HG03045 (cell line): ENCODE data around the gene NKPD1.

Experiments used
- ATAC-seq: cut with Tn5 transposase; IDR thresholded peaks from one replicate; pipeline ENCODE4 v1.9.1; 2021; ENCODE audit warnings: mild to moderate bottlenecking, moderate library complexity; ENCODE audit not compliant: unreplicated experiment

The NKPD1 gene

DNA sequence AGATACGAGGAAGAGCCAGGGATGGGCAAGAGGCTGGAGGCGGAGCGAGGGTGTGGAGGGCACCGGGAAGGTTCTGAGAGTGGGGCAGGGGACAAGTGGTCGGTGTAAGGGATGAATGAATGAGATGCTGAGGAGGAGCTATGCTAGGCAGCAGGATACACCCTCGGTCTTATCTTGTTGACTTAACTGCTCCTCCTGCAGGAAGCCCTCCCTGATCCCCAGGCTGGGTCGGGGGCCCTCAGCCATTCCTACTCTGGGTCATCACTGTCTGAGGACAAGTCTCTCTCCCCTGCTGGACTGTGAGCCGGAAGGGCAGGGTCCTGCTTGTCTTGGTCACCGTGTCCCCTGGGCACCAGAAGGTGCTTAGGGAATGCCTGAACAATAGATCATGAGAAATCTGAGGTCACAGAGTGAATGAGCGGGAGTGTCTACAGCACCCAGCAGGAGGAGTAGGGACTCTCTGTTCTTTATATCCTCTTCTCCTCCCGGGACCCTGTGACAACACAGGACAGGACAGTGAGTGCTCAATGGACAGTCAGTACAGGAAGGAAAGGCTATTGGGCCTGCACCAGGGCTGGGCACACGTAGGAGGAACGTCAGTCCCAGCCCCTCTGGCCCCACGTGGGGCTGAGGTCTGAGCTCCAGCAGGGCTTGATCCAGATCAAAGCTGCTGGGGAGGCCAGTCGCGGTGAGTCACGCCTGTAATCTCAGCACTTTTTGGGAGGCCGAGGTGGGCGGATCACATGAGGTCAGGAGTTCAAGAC, 6.5 kb downstream of the NKPD1 start:
- no peak for ATAC-seq

DNA sequence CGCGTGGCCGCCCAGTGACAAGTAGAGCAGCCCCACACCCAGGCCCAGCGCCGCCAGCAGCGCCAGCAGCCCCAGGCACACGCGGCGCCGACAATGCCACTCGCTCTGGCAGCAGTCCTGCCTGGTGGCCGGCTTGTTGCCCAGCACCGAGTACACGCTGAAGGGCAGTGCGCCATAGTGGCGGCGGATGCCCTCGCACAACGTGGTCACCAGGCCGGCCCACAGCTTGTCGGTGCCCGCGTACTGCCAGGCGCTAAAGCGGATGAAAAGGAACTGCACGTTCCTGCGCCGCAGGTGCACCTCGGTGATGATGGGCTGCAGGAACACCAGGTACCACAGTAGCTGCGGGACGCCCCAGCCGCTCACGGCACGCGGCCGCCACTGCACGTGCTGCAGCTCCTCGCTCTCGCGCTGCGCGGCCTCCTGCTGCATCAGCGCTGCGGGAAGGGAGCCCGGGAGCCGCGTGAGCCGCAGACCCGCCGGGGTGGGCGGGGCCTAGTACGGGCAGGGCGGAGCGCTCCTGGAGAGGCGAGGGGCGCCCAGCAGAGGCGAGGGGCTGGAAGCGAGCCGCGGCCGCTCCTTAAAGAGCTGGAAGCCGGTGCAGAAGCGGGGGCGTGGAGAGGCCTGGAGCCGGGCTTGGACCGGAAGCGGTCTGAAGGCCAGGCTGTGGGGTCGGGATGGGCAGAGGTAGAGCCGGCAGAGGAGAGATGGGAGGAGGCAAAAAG, 7.3 kb downstream of the NKPD1 start:
- no peak for ATAC-seq

DNA sequence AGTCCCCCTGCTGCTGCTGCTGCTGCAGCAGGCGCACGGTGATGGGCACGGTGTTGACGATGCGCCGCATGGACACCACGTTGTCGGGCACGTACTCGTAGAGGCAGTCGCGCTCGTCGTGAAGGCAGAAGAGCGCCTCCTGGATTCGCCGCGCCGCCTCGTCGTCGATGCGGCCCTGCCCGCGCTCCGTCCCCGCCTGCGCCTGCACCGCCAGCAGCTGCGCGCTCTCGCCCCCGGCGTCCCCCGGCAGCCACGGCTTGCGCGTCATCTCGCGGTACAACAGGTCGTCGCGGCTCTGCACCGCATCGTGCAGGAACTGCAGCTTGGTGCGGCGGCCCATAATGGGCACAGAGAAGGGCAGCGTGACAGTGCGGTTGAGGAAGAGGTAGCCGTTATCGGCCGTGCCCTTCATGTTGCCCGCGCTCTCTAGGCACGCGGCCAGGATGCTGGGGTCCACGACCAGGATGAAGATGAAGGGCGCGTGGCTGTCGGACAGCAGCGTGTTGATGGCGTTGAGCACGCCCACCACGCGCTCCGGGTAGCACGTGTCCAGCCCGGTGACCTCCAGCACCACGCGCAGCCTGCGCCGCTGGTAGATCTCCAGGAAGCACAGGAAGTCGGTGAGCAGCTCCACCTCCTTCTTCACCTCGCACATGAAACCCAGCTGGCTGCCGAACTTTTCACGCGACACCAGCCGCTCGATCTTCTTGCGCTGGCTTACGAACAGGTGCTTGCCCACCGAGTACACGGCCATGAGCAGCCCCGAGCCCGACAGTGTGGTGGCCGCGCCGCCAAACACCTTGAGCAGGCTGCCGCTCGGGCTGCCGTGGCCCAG, 8.1 kb downstream of the NKPD1 start:
- ATAC-seq, result no peak

DNA sequence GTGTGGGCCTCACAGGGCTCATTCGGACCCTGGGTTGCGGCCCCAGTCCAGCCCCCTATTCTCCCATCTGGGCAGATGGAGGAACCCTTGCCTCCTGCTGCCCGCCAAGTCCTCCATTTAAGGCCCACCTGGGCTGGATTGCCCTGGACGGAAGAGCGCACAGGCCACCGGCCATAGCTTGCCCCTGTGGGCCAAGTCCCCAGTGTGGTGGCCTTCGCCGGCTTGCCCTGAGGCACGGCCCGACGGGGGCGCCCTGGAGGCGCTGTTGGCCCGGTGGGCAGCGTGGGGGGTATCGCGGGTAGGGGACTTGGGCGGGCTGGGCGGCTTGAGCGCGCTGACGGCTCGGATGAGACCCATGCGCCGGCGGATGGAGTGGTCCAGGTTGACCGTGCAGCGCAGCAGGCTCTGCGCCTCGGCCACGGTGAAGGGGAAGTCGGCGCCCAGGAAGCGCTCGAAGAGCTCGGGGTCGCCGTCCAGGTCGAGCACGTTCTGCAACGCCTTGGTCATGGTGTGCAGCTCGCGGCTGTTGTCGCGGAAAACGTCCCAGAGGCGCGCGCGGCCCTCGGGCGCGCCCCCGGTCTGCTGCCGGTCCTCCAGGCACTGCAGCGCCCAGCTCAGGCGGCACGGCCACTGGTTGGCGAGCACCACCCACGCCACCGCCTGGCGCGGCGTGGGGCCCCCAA, 8.8 kb downstream of the NKPD1 start:
- ATAC-seq, result no peak

DNA sequence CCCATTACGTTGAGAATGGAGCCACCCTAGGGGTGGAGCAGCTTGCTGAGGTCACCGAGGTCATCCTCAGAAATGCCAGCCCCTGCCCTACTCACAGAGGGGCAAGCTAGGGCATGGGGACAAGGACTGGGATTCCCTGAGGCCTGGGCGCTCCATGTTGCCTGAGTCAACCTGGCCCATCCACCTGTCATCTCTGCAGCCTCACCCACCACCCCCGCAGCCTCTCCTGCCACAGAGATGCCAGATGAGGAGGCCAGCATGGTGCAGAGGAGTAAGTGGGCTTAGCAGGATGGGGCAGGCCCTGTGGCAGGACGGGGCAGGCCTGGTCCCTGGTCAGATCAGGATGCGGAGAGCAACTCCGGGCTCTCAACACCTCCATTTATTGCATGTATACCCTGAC, 9.5 kb downstream of the NKPD1 start:
- ATAC-seq, result no peak

DNA sequence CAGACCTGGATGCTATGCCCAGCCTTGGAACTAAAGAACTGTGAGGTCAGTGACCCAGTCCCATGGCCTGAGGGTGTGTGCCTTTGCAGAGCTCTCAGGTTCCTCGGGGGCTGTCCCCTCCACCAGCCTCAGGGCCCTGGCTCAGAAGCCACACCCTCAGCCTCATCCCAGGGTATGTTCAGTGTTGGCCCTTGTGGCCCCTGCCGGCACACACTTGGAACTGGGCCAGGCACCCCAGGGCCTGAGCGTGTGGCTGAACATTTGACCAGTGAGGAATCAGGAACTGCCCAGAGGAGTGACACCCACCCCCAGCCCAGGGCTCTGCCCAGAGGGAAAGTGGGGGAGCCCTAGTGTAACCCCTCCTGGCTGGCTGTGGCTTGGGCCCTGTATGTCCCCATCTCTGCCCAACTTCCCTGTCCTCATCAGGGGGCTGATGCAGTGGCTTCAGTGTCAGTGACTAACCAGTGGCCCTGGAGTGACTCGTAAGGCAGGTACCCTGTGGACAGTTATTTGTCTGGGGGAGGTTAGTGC, 10.0 kb downstream of the NKPD1 start:
- ATAC-seq, result no peak

DNA sequence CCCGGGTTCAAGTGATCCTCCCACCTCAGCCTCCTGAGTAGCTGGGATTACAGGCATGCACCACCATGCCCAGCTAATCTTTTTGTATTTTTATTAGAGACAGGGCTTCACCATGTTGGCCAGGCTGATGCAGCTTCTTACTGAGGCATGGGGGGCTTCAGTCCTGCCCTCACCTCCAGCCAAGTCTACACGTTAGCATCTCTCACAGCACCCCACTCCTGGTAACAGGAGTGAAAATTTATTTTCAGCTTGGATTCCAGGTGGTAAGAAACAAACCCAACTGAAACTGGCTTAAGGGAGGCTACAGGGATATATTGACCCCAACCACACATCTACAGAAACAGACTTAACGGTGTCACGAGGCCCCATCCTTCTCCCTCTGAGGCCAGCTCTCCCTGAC, 10.6 kb downstream of the NKPD1 start:
- ATAC-seq, result no peak

DNA sequence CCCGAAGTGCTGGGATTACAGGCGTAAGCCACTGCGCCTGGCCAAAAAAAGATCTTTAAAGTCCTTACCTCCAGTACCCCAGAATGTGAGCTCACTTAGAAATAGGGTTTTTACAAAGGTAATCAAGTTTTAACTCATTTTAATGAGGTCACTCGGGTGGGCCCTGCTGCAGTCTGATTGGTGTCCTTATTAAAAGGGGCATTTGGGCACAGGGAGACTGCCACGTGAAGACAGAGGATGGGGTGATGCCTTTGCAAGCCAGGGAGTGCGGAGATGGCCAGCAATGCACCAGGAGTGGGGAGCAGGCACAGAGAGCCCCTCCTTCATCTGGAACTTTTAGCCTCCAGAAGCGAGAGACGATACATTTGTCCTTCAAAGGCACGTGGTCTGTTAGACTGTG, 11.7 kb downstream of the NKPD1 start:
- no peak for ATAC-seq

DNA sequence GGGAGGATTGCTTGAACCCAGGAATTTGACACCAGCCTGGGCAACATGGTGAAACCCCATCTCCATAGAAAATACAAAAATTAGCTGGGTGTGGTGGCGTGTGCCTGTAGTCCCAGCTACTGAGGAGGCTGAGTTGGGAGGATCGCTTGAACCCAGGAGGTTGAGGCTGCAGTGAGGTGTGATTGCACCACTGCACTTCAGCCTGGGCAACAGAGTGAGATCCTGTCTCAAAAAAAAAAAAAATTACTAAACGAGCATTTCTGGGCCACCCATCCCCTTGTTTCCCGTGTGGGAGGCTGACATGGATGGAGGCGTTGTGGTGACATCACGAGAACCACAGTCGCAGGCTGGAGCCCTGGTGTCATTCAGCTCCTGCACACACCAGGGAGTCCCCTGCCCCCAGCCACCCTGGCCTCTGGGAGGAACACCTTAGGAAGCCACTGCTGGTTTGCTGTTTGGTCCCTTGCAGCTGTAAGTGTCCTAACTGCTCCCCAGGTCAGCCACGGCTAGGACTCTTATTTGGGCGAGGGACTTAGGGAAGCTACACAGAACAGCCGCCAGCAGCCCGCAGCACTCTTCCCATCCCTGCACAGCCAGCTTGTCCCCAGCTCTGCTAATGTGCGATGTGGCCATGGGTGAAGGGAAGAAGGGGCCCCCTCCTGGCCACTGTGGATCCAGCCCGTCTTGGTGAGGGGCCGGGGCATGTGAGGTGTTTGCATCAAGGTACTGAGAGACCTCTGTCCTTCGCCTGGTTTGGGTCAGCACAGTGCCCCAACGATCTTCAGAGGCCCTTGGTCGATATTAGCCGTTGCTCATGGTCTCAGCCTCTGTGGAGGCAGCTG, 12.7 kb downstream of the NKPD1 start:
- ATAC-seq, result no peak

DNA sequence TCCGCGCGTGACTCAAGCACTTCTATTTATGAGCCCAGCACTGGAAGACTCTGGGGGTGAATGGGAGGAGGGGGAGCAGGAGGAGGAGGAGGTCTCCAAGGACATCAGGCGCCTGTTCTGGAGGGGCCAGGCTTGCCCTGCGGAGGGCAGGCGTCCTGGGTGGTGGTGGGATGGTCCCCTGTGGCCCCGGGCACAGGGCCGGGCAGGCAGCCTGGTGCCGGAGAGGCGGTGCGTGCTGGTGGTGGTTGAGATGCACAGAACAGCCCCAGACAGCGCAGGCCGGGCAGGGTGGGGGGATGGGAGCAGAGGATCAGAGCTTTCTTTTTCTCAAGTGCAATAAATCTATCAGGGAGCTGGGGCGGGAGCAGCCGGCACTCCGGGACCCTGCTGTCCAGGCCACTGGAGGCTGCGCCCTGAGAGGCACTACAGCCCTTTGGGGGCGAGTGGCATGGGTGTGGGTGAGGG, 14.0 kb downstream of the NKPD1 start:
- no peak for ATAC-seq

DNA sequence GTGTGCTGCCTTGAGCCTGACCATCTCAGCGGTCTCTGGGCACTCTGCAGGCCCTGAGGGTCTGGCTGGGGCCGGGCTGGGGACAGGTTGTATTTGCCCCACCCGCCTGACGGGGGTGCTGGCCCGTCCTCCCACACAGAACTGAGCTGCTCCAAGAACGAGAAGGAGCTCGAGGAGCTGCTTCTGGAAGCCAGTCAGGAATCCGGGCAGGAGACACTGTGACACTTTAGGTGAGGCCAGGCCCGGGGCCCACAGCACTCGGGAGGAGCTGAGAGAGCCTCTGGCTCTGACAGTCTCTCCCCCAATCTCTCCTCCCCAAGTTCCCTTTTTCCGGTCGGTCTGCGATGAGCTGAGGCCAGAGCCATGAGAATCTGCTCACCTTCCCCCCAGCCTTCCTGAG, 14.5 kb downstream of the NKPD1 start:
- no peak for ATAC-seq

DNA sequence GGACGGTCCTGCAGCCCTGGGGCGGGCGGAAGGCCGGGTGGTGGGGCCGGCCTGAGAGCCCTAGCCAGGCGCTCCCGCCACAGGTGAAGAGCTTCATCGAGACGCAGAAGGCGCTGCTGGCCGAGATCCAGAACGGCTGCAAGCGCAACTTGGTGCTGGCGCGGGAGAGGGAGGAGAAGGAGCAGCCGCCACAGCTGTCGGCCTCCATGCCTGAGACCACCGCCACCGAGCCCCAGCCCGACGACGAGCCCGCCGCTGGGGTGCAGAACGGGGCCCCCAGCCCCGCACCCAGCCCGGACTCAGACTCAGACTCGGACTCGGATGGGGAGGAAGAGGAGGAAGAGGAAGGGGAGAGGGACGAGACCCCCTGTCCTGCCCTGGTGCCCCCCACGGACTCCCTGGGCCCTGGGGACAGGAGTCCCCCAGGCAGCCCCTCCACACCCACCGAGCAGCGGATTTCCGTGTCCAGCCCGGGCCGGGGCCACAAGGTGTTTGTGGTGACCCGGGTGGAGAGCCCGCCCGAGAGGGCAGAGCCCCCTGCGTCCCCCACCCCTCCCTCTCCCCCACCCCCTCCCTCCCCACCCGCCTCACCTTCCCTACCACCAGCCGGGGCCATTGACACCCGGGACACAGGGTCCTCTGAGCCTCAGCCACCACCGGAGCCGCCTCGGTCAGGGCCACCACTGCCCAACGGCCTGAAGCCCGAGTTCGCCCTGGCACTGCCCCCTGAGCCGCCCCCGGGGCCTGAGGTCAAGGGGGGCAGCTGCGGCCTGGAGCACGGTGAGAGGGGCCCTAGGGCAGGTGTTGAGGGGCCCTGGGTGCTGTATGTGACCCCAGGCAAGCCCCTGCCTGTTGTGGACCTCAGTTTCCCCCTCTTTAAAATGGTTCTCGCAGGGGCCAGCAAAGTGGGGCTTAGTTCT, 15.3 kb downstream of the NKPD1 start:
- no peak for ATAC-seq

DNA sequence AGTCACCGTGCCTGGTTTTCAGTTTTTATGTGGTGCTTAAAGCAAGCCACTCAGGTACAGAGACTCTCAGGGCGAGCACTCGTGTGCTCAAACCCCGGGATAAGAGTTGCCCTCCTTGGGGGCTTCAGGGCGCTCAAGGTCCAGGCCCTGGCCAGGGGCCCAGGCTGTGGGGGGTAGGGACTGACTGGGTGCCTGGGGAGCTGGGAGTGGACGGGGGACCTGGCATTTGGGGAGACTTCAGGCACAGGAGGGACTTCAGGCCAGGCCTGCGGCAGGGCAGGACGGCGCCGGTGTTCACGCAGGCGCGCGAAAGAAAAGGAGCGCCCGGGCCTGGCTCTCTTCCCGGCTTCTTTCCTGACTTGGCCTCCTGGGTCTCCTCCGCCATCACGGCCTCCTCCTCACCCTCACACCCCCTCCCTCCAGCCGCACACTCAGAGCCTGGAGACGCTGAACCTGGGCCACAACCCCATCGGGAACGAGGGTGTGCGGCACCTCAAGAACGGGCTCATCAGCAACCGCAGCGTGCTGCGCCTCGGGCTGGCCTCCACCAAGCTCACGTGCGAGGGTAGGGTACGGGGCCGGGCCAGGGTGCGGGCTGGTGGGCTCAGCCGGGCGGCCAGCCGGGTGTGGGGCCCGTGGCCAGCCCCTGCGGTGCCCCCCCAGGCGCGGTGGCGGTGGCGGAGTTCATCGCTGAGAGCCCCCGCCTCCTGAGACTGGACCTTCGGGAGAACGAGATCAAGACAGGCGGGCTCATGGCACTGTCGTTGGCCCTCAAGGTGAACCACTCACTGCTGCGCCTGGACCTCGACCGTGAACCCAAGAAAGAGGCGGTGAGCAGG, 16.1 kb downstream of the NKPD1 start:
- ATAC-seq, result no peak

DNA sequence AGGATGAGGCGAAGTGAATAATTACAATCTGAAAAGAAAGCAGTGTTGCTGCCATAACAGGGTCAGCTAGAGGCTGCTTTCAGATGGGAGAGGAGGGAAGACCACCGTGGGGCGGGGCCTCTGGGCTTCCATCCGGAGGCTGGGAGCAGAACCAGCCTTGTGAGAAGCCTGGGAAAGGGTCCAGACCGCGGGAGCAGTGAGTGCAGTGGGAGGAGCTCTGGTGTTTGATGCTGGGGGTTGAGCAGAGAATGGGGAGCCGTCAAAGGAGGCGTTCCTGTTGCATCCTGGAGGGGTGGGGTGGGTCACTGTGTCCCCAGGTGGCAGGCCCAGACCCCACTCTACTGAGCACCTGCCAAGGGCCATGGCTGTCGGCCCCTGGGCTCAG, 18.1 kb downstream of the NKPD1 start:
- ATAC-seq, result no peak

DNA sequence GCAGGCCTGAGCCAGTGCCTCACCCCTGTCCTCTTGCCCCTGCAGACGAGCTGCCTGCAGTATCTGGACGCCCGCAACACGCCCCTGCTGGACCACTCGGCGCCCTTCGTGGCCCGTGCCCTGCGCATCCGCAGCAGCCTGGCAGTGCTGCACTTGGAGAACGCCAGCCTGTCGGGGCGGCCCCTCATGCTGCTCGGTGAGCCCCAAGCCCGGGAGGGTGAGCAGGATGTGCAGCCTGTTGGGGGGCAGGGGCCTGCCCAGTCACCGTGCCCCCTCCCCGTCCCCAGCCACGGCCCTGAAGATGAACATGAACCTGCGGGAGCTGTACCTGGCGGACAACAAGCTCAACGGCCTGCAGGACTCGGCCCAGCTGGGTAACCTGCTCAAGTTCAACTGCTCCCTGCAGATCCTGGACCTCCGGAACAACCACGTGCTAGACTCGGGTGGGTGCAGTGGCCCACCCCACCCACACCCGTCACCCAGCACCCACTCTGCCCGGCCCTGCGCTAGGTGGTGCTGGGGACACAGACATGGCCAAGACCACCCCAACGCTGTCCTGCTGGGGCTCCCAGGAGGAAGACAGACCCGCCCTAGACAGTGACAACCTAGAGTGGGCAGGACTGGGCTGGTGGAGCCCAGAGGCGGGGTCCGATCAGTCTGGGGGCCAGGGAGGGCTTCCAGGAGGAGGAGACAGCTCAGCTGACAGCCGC, 18.6 kb downstream of the NKPD1 start:
- ATAC-seq, result no peak

DNA sequence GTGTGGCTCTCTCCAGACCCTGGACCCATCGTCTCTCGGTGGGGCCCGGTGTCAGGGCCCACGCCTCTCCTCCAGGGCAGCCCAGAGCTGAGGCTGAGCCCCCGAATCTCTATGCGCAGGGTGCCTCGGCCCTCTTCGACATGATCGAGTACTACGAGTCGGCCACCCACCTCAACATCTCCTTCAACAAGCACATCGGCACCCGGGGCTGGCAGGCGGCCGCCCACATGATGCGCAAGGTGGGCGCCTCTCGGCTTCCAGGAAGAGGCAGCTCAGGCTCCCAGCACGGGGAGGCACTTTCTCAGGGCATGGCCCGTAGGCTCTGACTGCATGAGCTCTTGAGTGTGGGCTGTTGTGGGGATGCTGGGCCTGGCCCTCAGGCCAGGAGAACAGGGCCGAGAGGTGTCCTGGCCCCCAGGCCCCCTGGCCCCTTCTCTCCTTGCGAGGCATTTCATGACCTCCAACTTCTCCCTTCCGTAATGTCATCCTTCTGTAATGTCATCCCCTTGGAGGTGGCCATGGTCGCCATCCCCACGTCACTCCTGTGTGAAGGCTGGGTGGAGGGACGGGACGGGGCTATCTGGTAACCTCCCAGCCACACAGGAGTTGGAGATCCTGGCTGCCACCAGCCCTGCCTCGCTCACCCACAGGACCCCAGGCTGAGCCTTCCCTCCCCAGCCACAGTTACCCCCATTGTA, 19.4 kb downstream of the NKPD1 start:
- no peak for ATAC-seq

DNA sequence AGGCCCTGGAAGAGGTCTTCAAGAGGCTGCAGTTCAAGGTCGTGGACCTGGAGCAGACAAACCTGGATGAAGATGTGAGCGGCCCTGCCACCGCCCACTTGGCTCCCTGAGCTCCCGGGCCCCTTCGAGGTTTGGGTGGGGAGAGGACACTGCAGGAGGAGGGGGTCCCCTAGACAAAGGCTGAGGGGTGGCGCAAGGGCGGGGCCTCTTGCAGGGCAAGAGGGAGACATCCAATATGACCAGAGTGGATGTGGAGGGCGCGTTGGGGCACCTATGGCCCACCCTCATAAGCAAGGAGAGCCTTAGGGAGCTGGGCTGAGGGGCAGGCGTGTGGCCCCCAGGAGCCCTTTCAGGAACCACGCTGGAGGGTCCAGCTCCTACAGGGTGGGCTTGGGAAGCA, 20.2 kb downstream of the NKPD1 start:
- no peak for ATAC-seq
